ENCODE measurements around the gene SDHA.

The SDHA gene

DNA sequence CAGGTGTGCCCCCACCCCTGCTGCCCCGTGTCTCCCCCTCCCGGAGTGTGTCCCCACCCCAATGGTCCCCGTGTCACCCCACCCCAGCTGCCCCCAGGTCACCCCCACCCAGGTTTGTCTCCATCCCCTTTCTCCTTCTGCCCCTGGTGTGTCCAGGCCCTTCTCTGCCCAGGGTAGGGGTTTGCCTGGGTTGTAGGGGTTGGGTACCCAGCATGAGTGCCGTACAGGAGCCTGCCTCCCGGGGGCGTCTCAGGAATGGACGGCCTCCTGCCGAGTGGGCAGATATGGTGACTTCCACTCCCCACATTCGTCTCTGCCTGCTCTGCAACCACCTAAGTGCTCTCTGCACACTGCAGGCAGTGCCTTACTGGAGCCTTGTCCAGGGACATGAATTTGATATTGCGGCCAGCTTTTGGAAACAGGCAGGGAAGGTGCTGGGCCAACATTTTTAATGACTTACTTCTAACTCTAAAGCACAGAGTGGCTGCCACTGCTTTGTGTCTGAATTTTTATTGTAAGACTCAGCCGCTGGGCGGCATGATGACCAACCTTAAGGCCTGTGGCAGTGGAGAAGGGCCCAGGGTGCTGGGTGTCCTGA, 20.1 kb upstream of the SDHA start:
- Histone ChIP-seq H2AFZ (ENCODE audit: low read depth, low read length, severe bottlenecking) (no peak overlapping the region), H3K27me3 (ENCODE audit: low read length) (no peaks in the 10 kb centered on the region), H4K20me1 (ENCODE audit: low read depth, low read length) (no peaks in the 10 kb centered on the region), H3K4me3 (ENCODE audit: insufficient read depth, low read length, poor library complexity, severe bottlenecking) (no peak overlapping the region), H3K9me2 (replicated peaks; ENCODE audit: insufficient read depth, low read length) (no peaks in the 10 kb centered on the region), H3K9ac (ENCODE audit: low read length) (no peak overlapping the region), H3K4me2 (ENCODE audit: low read depth, low read length, poor library complexity, severe bottlenecking) (no peak overlapping the region), H3K79me2 (ENCODE audit: insufficient read depth, low read length) (no peaks in the 10 kb centered on the region), H3F3A (ENCODE audit: insufficient read depth) (no peaks in the 10 kb centered on the region), H3K36me3 (ENCODE audit: low read length) (no peaks in the 10 kb centered on the region), H3K27ac (ENCODE audit: low read depth, low read length) (no peak overlapping the region), H3K9me3 (ENCODE audit: insufficient read depth, low read length) (no peaks in the 10 kb centered on the region)
- TF ChIP-seq CTCF (IDR thresholded peaks at IDR 0.05; ENCODE audit: insufficient read depth, low read length, poor library complexity, severe bottlenecking) (no peak), EZH2phosphoT487 (conservative IDR thresholded peaks at IDR 0.05; ENCODE audit: low read length) (no peak)

DNA sequence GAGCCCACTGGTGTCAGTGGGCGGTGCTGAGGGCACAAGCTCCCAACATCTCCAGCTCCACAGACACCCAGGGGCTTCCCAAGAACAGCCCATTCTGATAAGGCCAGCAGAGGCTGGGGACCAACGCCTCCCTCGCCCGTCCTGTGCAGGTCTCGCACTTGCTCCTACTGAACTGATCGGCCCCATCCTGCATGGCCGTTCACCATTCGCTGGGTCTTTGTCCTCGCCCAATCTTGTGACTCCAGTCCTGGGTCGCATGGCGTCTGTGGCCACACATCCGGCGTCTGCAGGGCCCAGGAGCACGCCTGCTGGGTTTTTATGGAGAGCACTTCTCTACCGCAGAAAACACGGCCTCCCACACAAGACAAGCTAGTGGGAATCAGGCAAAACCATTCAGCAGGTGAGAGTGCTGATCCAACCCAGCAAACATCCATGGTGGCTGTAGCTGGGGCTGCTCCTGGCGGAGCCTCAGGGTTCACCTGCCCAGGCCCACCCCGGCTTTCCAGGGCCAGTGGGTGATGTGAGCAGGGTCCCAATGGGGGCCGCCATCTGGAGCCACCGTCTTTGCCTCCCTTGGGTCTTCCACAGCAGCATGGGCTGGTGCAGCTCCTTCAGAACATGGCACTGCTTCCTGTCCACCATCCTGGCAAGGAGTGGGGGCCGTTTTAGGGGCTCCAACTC, 19.5 kb upstream of the SDHA start:
- Histone ChIP-seq H3K9me2 (replicated peaks; ENCODE audit: insufficient read depth, low read length) (no peaks in the 10 kb centered on the region), H4K20me1 (ENCODE audit: low read depth, low read length) (no peaks in the 10 kb centered on the region), H3K27me3 (ENCODE audit: low read length) (no peaks in the 10 kb centered on the region), H3K4me2 (ENCODE audit: low read depth, low read length, poor library complexity, severe bottlenecking) (no peak overlapping the region), H3K27ac (ENCODE audit: low read depth, low read length) (no peak overlapping the region), H3F3A (ENCODE audit: insufficient read depth) (no peaks in the 10 kb centered on the region), H3K36me3 (ENCODE audit: low read length) (no peaks in the 10 kb centered on the region), H2AFZ (ENCODE audit: low read depth, low read length, severe bottlenecking) (no peak overlapping the region), H3K4me3 (ENCODE audit: insufficient read depth, low read length, poor library complexity, severe bottlenecking) (no peak overlapping the region), H3K9me3 (ENCODE audit: insufficient read depth, low read length) (no peaks in the 10 kb centered on the region), H3K79me2 (ENCODE audit: insufficient read depth, low read length) (no peaks in the 10 kb centered on the region), H3K9ac (ENCODE audit: low read length) (no peak overlapping the region)
- TF ChIP-seq EZH2phosphoT487 (conservative IDR thresholded peaks at IDR 0.05; ENCODE audit: low read length) (no peak), CTCF (IDR thresholded peaks at IDR 0.05; ENCODE audit: insufficient read depth, low read length, poor library complexity, severe bottlenecking) (no peak)

DNA sequence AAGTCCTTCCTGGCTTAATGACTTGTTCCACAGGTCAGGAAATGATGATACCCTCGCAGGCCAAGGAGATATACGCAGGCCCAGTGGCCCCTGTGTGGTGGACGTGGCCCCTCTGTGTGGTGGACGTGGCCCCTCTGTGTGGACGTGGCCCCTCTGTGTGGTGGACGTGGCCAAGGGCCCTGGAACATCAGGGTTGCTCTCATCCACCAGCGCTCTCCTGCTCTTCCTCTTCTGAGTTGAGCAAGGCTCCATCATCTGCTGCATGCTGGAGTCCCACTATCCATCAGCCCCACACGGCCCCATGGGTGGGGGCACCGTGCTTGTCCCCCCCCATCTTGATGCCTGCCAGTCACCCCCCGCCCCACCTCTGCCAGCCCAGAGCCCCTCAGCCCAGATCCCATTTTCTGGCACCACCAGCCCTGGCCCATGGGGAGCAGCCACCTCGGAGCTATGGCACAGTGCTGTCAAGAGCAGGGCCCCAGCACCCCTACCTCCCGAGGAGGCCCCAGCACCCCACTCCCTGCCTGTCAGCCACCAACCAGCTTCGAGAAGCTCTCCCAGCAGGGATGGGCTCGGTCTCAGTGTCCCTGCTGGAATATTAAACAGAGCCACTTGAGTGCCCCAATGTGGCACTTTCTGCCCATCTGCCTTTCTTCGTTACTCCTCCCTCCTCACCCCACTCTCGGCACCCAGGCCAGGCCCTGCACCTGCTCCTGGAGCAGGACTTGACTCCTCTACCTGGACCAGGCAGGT, 18.7 kb upstream of the SDHA start:
- no peaks in the 10 kb centered on the region for H4K20me1 ChIP-seq (ENCODE audit: low read depth, low read length)

More for the DNA sequence above, 18.7 kb upstream of the SDHA start:
- H2AFZ ChIP-seq (ENCODE audit: low read depth, low read length, severe bottlenecking), result no peak overlapping the region
- no peak overlapping the region for H3K27ac ChIP-seq (ENCODE audit: low read depth, low read length)
- H3K36me3 ChIP-seq (ENCODE audit: low read length), result 0 out of 2 replicates have a peak, but pooled peaks cover 2% of the 10 kb centered on the region
- no peak overlapping the region for H3K9ac ChIP-seq (ENCODE audit: low read length)
- no peak for TF ChIP-seq CTCF (IDR thresholded peaks at IDR 0.05; ENCODE audit: insufficient read depth, low read length, poor library complexity, severe bottlenecking)
- TF ChIP-seq EZH2phosphoT487 (conservative IDR thresholded peaks at IDR 0.05; ENCODE audit: low read length), result no peak
- no peaks in the 10 kb centered on the region for H3K9me2 ChIP-seq (replicated peaks; ENCODE audit: insufficient read depth, low read length)
- H3F3A ChIP-seq (ENCODE audit: insufficient read depth), result no peaks in the 10 kb centered on the region
- H3K27me3 ChIP-seq (ENCODE audit: low read length), result no peaks in the 10 kb centered on the region
- H3K4me3 ChIP-seq (ENCODE audit: insufficient read depth, low read length, poor library complexity, severe bottlenecking), result no peak overlapping the region
- H3K4me2 ChIP-seq (ENCODE audit: low read depth, low read length, poor library complexity, severe bottlenecking), result no peak overlapping the region
- H3K9me3 ChIP-seq (ENCODE audit: insufficient read depth, low read length), result no peaks in the 10 kb centered on the region
- no peaks in the 10 kb centered on the region for H3K79me2 ChIP-seq (ENCODE audit: insufficient read depth, low read length)

Data from SU-DHL-6 (cell line).